Breast epithelium (tissue), 3 donors: Measurements from ENCODE around the gene NCOA1.

ENCODE experiments used
- POLR2A ChIP-seq: fragments of 450-650 bp; IDR thresholded peaks from one replicate; pipeline ENCODE4 v1.6.1; 2016; ENCODE audit warnings: antibody characterized with exemption, mild to moderate bottlenecking, moderate library complexity
- POLR2AphosphoS5 ChIP-seq, 3 donors: sonication (generic); formaldehyde crosslinking; IDR thresholded peaks; one replicate each; pipeline ENCODE4 v1.6.1; 2017; ENCODE audit warnings: antibody characterized with exemption in 3 of 3
- TF ChIP-seq, protein P1 (sequence below), 3 donors: fragments of 450-650 bp; IDR thresholded peaks; one replicate each; pipeline ENCODE4 v1.5.1; 2016 to 2017; ENCODE audit warnings: antibody characterized with exemption in 3 of 3, mild to moderate bottlenecking in 3 of 3, moderate library complexity in 3 of 3

DNA sequence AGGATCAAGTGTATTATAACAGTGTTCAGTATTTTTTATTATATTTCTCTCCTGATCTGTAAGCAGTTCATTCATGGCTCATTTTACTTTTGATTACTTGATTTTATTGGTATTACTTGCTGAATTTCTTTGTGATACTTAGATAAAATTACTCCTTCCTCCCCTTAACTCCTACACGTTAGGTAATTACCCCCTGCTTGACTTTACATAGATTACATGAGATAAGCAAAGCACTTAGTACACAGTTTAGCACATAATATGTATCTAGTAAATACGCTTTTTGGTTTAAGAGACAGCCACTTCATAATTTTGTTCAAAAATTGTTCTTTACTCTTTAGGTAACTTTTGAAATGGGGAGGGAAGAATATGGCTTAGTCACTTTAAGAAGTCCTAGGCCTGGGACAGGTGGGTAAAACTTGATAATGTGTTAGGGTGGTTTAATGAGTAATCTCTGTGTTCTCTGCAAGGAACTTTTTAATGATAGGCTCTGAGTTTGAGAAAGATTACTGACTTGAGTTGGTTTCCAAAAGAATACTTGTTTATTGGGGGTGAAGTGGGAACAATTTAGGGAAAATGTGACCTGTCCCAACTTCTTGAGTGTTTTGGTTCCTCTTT, 80.9 kb downstream of the NCOA1 start:
- TF ChIP-seq, protein P1, sequence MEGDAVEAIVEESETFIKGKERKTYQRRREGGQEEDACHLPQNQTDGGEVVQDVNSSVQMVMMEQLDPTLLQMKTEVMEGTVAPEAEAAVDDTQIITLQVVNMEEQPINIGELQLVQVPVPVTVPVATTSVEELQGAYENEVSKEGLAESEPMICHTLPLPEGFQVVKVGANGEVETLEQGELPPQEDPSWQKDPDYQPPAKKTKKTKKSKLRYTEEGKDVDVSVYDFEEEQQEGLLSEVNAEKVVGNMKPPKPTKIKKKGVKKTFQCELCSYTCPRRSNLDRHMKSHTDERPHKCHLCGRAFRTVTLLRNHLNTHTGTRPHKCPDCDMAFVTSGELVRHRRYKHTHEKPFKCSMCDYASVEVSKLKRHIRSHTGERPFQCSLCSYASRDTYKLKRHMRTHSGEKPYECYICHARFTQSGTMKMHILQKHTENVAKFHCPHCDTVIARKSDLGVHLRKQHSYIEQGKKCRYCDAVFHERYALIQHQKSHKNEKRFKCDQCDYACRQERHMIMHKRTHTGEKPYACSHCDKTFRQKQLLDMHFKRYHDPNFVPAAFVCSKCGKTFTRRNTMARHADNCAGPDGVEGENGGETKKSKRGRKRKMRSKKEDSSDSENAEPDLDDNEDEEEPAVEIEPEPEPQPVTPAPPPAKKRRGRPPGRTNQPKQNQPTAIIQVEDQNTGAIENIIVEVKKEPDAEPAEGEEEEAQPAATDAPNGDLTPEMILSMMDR (IDR thresholded peaks at IDR 0.05), result no peak
- TF ChIP-seq POLR2AphosphoS5 (IDR thresholded peaks at IDR 0.05) (no peak), POLR2A (no peak)
